Activated naive CD8-positive, alpha-beta T cell (primary cell): ENCODE data around the gene SNX2.
"Not testable (repeated sequence)": the region's sequence is repeated elsewhere in the genome, so short reads cannot be mapped to it uniquely, and the experiment has no call there.

Source experiments
- H3K27ac Mint-ChIP-seq: one replicate; pipeline ENCODE4 v1.8.0; 2021; ENCODE audit warnings: mixed read lengths
- H3K27me3 Mint-ChIP-seq: one replicate; pipeline ENCODE4 v1.8.0; 2021; ENCODE audit warnings: mixed read lengths
- H3K36me3 Mint-ChIP-seq: one replicate; pipeline ENCODE4 v1.8.0; 2021; ENCODE audit warnings: mixed read lengths
- H3K4me1 Mint-ChIP-seq: one replicate; pipeline ENCODE4 v1.8.0; 2021; ENCODE audit warnings: low read depth, mixed read lengths
- H3K4me3 Mint-ChIP-seq: one replicate; pipeline ENCODE4 v1.8.0; 2021; ENCODE audit warnings: mild to moderate bottlenecking, mixed read lengths
- H3K9me3 Mint-ChIP-seq: one replicate; pipeline ENCODE4 v1.8.0; 2021; ENCODE audit warnings: low read depth, mixed read lengths

Gene SNX2

GRCh38 chr5:122844136-122844909, 69.4 kb downstream of the SNX2 start:
- Mint-ChIP-seq H3K36me3 (no peaks in the 10 kb centered on the region), H3K4me3 (peak overlapping the region; percentile 89), H3K27ac (no peak overlapping the region), H3K27me3 (peaks cover 7% of the 10 kb centered on the region), H3K9me3 (no peaks in the 10 kb centered on the region), H3K4me1 (peaks cover 20% of the 10 kb centered on the region)

- Mint-ChIP-seq H3K27ac (peak overlapping the region; percentile 59), H3K4me3 (peak overlapping the region; percentile 89), H3K4me1 (peaks cover 20% of the 10 kb centered on the region), H3K27me3 (peaks cover 7% of the 10 kb centered on the region), H3K36me3 (no peaks in the 10 kb centered on the region), H3K9me3 (no peaks in the 10 kb centered on the region)
Measured at GRCh38 chr5:122844910-122845228, 70.0 kb downstream of the SNX2 start.

GRCh38 chr5:122845229-122846050, 70.6 kb downstream of the SNX2 start, which contains the start of gene SNX24:
Gene SNX24, plus strand, starts transcription at chr5:122845613. Its CDS starts 21 bp downstream, at chr5:122845634.
- no peaks in the 10 kb centered on the region for H3K36me3 Mint-ChIP-seq
- peaks cover 5% of the 10 kb centered on the region for H3K27me3 Mint-ChIP-seq
- peaks cover 20% of the 10 kb centered on the region for H3K4me1 Mint-ChIP-seq
- peak within 1 kb of the TSS; percentile 89 for H3K4me3 Mint-ChIP-seq
- H3K9me3 Mint-ChIP-seq = no peaks in the 10 kb centered on the region
- peak within 1 kb of the TSS; percentile 59 for H3K27ac Mint-ChIP-seq

GRCh38 chr5:122846051-122846550, 71.2 kb downstream of the SNX2 start:
- H3K27ac Mint-ChIP-seq = peak overlapping the region; percentile 16
- H3K9me3 Mint-ChIP-seq = no peaks in the 10 kb centered on the region
- H3K4me1 Mint-ChIP-seq = peaks cover 20% of the 10 kb centered on the region
- H3K4me3 Mint-ChIP-seq = peak overlapping the region; percentile 77
- no peaks in the 10 kb centered on the region for H3K36me3 Mint-ChIP-seq
- H3K27me3 Mint-ChIP-seq = peaks cover 3% of the 10 kb centered on the region

- Mint-ChIP-seq H3K9me3 (no peaks in the 10 kb centered on the region), H3K4me1 (peaks cover 20% of the 10 kb centered on the region), H3K36me3 (no peaks in the 10 kb centered on the region), H3K27me3 (no peaks in the 10 kb centered on the region), H3K4me3 (no peak overlapping the region), H3K27ac (no peak overlapping the region)
Measured at GRCh38 chr5:122847687-122848081, 72.8 kb downstream of the SNX2 start.

GRCh38 chr5:122849771-122850170, 74.9 kb downstream of the SNX2 start:
- H3K36me3 Mint-ChIP-seq = no peaks in the 10 kb centered on the region

GRCh38 chr5:122857538-122857937, 82.7 kb downstream of the SNX2 start:
- not testable (repeated sequence) for H3K4me1 Mint-ChIP-seq, H3K9me3 Mint-ChIP-seq, H3K27me3 Mint-ChIP-seq, H3K36me3 Mint-ChIP-seq, H3K27ac Mint-ChIP-seq, H3K4me3 Mint-ChIP-seq

More at GRCh38 chr5:122849771-122850170, 74.9 kb downstream of the SNX2 start:
- H3K27me3 Mint-ChIP-seq = no peaks in the 10 kb centered on the region
- no peak overlapping the region for H3K27ac Mint-ChIP-seq
- H3K4me1 Mint-ChIP-seq = peaks cover 9% of the 10 kb centered on the region
- no peaks in the 10 kb centered on the region for H3K9me3 Mint-ChIP-seq
- no peak overlapping the region for H3K4me3 Mint-ChIP-seq

GRCh38 chr5:122858451-122858850, 83.6 kb downstream of the SNX2 start:
- Mint-ChIP-seq H3K36me3 (peaks cover 4% of the 10 kb centered on the region), H3K27ac (no peak overlapping the region), H3K27me3 (no peaks in the 10 kb centered on the region), H3K4me1 (no peaks in the 10 kb centered on the region), H3K9me3 (no peaks in the 10 kb centered on the region), H3K4me3 (no peak overlapping the region)

- Mint-ChIP-seq H3K4me1 (no peaks in the 10 kb centered on the region), H3K27ac (no peak overlapping the region), H3K36me3 (no peaks in the 10 kb centered on the region), H3K4me3 (no peak overlapping the region), H3K27me3 (peaks cover 2% of the 10 kb centered on the region), H3K9me3 (no peaks in the 10 kb centered on the region)
Measured at GRCh38 chr5:122863240-122863639, 88.4 kb downstream of the SNX2 start.

GRCh38 chr5:122863721-122864120, 88.8 kb downstream of the SNX2 start:
- H3K4me1 Mint-ChIP-seq = no peaks in the 10 kb centered on the region
- no peak overlapping the region for H3K27ac Mint-ChIP-seq
- H3K4me3 Mint-ChIP-seq = no peak overlapping the region
- no peaks in the 10 kb centered on the region for H3K36me3 Mint-ChIP-seq
- H3K9me3 Mint-ChIP-seq = no peaks in the 10 kb centered on the region
- peaks cover 2% of the 10 kb centered on the region for H3K27me3 Mint-ChIP-seq

- no peaks in the 10 kb centered on the region for H3K4me1 Mint-ChIP-seq
- no peak overlapping the region for H3K27ac Mint-ChIP-seq
- no peak overlapping the region for H3K4me3 Mint-ChIP-seq
- peaks cover 2% of the 10 kb centered on the region for H3K27me3 Mint-ChIP-seq
- H3K9me3 Mint-ChIP-seq = no peaks in the 10 kb centered on the region
- H3K36me3 Mint-ChIP-seq = no peaks in the 10 kb centered on the region
Measured at GRCh38 chr5:122864400-122864799, 89.5 kb downstream of the SNX2 start.

- Mint-ChIP-seq H3K4me3 (no peak overlapping the region), H3K27ac (no peak overlapping the region), H3K9me3 (no peaks in the 10 kb centered on the region), H3K36me3 (no peaks in the 10 kb centered on the region), H3K4me1 (no peaks in the 10 kb centered on the region), H3K27me3 (peaks cover 2% of the 10 kb centered on the region)
Measured at GRCh38 chr5:122864842-122865241, 90.0 kb downstream of the SNX2 start.

GRCh38 chr5:122870219-122870856, 95.5 kb downstream of the SNX2 start:
- H3K4me1 Mint-ChIP-seq = no peaks in the 10 kb centered on the region
- no peak overlapping the region for H3K4me3 Mint-ChIP-seq
- no peaks in the 10 kb centered on the region for H3K36me3 Mint-ChIP-seq
- no peak overlapping the region for H3K27ac Mint-ChIP-seq
- no peaks in the 10 kb centered on the region for H3K9me3 Mint-ChIP-seq
- H3K27me3 Mint-ChIP-seq = no peaks in the 10 kb centered on the region

- Mint-ChIP-seq H3K27ac (no peak overlapping the region), H3K9me3 (no peaks in the 10 kb centered on the region), H3K4me1 (no peaks in the 10 kb centered on the region), H3K36me3 (no peaks in the 10 kb centered on the region), H3K27me3 (peaks cover 2% of the 10 kb centered on the region), H3K4me3 (no peak overlapping the region)
Measured at GRCh38 chr5:122871661-122872060, 96.8 kb downstream of the SNX2 start.
